ENCODE results near the gene SPINK2. TPM values are rescaled to one million over a fixed set of nuclear protein-coding genes. Genes with fewer than 3 reads are reported as not detected.

Gene SPINK2
- total and polyA plus RNA-seq, 2 of the 13 experiments (the other 11 are each of a cell fraction or from before 2014, with no cell fraction given) = not detected

- ChIA-PET POLR2A (no interaction called here), CTCF (ENCODE audit: low intra/inter-chr PET ratio, low total read pairs) (no interaction called here)
- no TSS peak for BruUV-seq (replicated peaks)
- Histone ChIP-seq H3K4me3 (replicated peaks in 1 of 3; ENCODE audit: insufficient read depth in 1 of 3, low read depth in 2 of 3, low read length in 3 of 3) (no peak overlapping the region), H3K27me3 (ENCODE audit: control insufficient read depth in 1 of 2, insufficient read depth in 2 of 2, low read length in 2 of 2) (no peaks in the 10 kb centered on the region; a peak in 2 of 5 replicates), H3K9me3 (ENCODE audit: low read length) (no peaks in the 10 kb centered on the region), H3K4me1 (ENCODE audit: insufficient read depth, low read length) (no peaks in the 10 kb centered on the region), H3K27ac (ENCODE audit: extremely low read length, insufficient read depth, low read length) (no peak overlapping the region), H3K9ac (ENCODE audit: insufficient read depth, low read depth, low read length) (no peak overlapping the region), H4K20me1 (ENCODE audit: insufficient read depth, low read length) (no peaks in the 10 kb centered on the region), H2AFZ (ENCODE audit: low read length) (no peak overlapping the region), H3K4me2 (ENCODE audit: low read depth, low read length) (no peak overlapping the region), H3K79me2 (ENCODE audit: insufficient read depth, low read length) (no peaks in the 10 kb centered on the region), H3K36me3 (replicated peaks in 1 of 2; ENCODE audit: control insufficient read depth in 1 of 2, insufficient read depth in 2 of 2, low read length in 2 of 2) (no peaks in the 10 kb centered on the region)
- TF ChIP-seq ZNF101 (CRISPR knock-in tag; IDR thresholded peaks at IDR 0.05; ENCODE audit: borderline replicate concordance, low read depth) (no peak), FOXK2 (IDR thresholded peaks at IDR 0.05) (no peak), ZNF746 (CRISPR knock-in tag; IDR thresholded peaks at IDR 0.05) (no peak), FOXP1 (IDR thresholded peaks at IDR 0.05) (no peak), FOXP1 (CRISPR knock-in tag; IDR thresholded peaks at IDR 0.05) (no peak), ATF1 (CRISPR knock-in tag; IDR thresholded peaks at IDR 0.05) (no peak), JUN (CRISPR knock-in tag; IDR thresholded peaks at IDR 0.05) (no peak), SNAI1 (CRISPR knock-in tag; IDR thresholded peaks at IDR 0.05; ENCODE audit: borderline replicate concordance) (no peak)
- TF ChIP-seq, protein P1, sequence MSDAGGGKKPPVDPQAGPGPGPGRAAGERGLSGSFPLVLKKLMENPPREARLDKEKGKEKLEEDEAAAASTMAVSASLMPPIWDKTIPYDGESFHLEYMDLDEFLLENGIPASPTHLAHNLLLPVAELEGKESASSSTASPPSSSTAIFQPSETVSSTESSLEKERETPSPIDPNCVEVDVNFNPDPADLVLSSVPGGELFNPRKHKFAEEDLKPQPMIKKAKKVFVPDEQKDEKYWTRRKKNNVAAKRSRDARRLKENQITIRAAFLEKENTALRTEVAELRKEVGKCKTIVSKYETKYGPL (CRISPR knock-in tag; IDR thresholded peaks at IDR 0.05) = no peak
- DNase-seq (ENCODE audit: low spot score) = no peak
- WGBS (ENCODE audit: low lambda C conversion rate) = 47% methylated on average over 5 of the region's 5 CpGs
- intact Hi-C loops (cut with micrococcal nuclease; ENCODE audit: unreplicated experiment) = no loop called here
- in situ Hi-C loops (cut with HindIII; ENCODE audit: extremely low pct_ligation_motif_present, low pct_unique_long_range_greater_than_20kb) = no loop called here
- no peak for ATAC-seq
- no peak for FAIRE-seq
These were observed 35.2 kb upstream of the SPINK2 start for GRCh38 chr4:56856656-56857055.

DNA sequence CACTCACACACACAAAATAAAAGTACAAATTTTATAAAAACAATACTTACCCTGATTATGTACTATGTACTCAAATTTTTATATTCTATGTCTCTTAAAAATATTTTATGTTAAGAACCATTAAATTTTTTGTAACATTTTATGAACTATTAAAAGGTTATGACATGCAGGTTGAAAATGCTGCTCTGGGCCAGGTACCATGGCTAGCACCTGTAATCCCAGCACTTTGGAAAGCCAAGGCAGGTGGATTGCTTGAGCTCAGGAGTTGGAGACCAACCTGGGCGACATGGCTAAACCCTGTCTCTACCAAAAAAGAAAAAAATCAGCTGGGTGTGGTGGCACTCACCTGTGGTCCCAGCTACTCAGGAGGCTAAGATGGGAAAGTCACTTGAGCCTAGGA lies 29.4 kb upstream of the SPINK2 start:
- Histone ChIP-seq H3K9ac (ENCODE audit: insufficient read depth, low read depth, low read length) (no peak overlapping the region), H3K27me3 (ENCODE audit: control insufficient read depth in 1 of 2, insufficient read depth in 2 of 2, low read length in 2 of 2) (no peaks in the 10 kb centered on the region; a peak in 1 of 5 replicates), H3K4me3 (replicated peaks in 1 of 3; ENCODE audit: insufficient read depth in 1 of 3, low read depth in 2 of 3, low read length in 3 of 3) (no peak overlapping the region), H4K20me1 (ENCODE audit: insufficient read depth, low read length) (no peaks in the 10 kb centered on the region), H3K9me3 (ENCODE audit: low read length) (no peaks in the 10 kb centered on the region), H2AFZ (ENCODE audit: low read length) (no peak overlapping the region), H3K79me2 (ENCODE audit: insufficient read depth, low read length) (no peaks in the 10 kb centered on the region), H3K4me2 (ENCODE audit: low read depth, low read length) (no peak overlapping the region), H3K4me1 (ENCODE audit: insufficient read depth, low read length) (no peaks in the 10 kb centered on the region), H3K27ac (ENCODE audit: extremely low read length, insufficient read depth, low read length) (no peak overlapping the region), H3K36me3 (replicated peaks in 1 of 2; ENCODE audit: control insufficient read depth in 1 of 2, insufficient read depth in 2 of 2, low read length in 2 of 2) (no peaks in the 10 kb centered on the region)
- ChIA-PET CTCF (ENCODE audit: low intra/inter-chr PET ratio, low total read pairs) (no interaction called here), POLR2A (no interaction called here)
- intact Hi-C loops (cut with micrococcal nuclease; ENCODE audit: unreplicated experiment) (no loop called here), in situ Hi-C loops (cut with HindIII; ENCODE audit: extremely low pct_ligation_motif_present, low pct_unique_long_range_greater_than_20kb) (no loop called here)
- ATAC-seq (no peak), FAIRE-seq (no peak), DNase-seq (ENCODE audit: low spot score) (no peak)
- 0% methylated on average over 1 of the region's 1 CpG for WGBS (ENCODE audit: low lambda C conversion rate)
- BruUV-seq (replicated peaks) = no TSS peak
- TF ChIP-seq KLF12 (CRISPR knock-in tag; IDR thresholded peaks at IDR 0.05; ENCODE audit: borderline replicate concordance) (no peak), PHB2 (IDR thresholded peaks at IDR 0.05; ENCODE audit: partially characterized antibody) (no peak), ZKSCAN5 (CRISPR knock-in tag; IDR thresholded peaks at IDR 0.05) (no peak), POLR2AphosphoS5 (IDR thresholded peaks at IDR 0.05; ENCODE audit: low read depth, low read length) (no peak), REPIN1 (CRISPR knock-in tag; IDR thresholded peaks at IDR 0.05; ENCODE audit: borderline replicate concordance, low read depth) (no peak), ZNF138 (CRISPR knock-in tag; IDR thresholded peaks at IDR 0.05; ENCODE audit: low read depth) (no peak), REXO4 (CRISPR knock-in tag; IDR thresholded peaks at IDR 0.05; ENCODE audit: borderline replicate concordance) (no peak), HNRNPUL1 (IDR thresholded peaks at IDR 0.05; ENCODE audit: low read depth, low read length) (no peak), TOPORS (CRISPR knock-in tag; IDR thresholded peaks at IDR 0.05) (no peak)
- TF ChIP-seq, protein P2, sequence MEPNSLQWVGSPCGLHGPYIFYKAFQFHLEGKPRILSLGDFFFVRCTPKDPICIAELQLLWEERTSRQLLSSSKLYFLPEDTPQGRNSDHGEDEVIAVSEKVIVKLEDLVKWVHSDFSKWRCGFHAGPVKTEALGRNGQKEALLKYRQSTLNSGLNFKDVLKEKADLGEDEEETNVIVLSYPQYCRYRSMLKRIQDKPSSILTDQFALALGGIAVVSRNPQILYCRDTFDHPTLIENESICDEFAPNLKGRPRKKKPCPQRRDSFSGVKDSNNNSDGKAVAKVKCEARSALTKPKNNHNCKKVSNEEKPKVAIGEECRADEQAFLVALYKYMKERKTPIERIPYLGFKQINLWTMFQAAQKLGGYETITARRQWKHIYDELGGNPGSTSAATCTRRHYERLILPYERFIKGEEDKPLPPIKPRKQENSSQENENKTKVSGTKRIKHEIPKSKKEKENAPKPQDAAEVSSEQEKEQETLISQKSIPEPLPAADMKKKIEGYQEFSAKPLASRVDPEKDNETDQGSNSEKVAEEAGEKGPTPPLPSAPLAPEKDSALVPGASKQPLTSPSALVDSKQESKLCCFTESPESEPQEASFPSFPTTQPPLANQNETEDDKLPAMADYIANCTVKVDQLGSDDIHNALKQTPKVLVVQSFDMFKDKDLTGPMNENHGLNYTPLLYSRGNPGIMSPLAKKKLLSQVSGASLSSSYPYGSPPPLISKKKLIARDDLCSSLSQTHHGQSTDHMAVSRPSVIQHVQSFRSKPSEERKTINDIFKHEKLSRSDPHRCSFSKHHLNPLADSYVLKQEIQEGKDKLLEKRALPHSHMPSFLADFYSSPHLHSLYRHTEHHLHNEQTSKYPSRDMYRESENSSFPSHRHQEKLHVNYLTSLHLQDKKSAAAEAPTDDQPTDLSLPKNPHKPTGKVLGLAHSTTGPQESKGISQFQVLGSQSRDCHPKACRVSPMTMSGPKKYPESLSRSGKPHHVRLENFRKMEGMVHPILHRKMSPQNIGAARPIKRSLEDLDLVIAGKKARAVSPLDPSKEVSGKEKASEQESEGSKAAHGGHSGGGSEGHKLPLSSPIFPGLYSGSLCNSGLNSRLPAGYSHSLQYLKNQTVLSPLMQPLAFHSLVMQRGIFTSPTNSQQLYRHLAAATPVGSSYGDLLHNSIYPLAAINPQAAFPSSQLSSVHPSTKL (CRISPR knock-in tag; IDR thresholded peaks at IDR 0.05) = no peak
